Central memory CD4-positive, alpha-beta T cell (primary cell): ENCODE measurements around the gene PLXNC1.

Experiments
- DNase-seq: peaks from one replicate; pipeline ENCODE4 v3.0.0; 2022

The PLXNC1 gene

DNA sequence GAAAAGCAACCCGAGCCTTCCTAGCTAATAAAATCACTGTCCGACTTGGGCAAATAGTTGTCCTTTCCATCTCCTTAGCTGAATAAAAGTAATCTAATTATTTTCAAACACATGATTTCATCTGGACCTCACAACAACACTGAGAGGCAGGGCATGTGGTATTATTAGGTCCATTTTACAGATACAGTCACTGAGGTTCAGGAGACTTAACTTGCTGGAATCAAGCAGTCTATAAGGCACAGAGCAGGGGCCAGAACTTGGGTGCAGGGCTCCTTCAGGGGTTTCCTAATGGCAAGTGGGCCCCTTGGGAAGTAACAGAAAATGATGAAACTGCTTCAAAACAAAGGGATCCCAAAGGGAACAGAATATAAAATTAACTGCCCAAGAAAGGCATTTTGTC lies 15.5 kb downstream of the PLXNC1 start:
- DNase-seq = no peak

DNA sequence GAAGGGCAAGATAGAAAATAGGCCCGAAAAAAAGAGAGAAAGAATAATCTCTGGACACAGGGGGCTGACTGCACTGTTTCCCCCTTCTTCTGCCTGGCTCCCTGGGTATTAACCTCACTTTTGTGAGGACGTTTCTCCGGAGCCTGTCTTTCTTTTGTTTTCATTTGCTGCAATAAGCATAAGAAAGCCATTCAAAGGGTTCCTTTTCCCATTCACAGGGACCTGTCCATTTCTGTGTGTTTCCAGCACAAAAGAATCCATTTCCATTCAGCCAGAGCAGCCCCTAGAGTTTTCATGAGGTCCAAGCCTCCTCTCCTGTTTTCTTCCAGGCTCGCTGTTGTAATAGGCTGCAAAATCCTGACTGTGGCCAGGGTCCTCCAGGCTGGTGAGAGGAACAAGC lies 16.8 kb downstream of the PLXNC1 start:
- DNase-seq = no peak

DNA sequence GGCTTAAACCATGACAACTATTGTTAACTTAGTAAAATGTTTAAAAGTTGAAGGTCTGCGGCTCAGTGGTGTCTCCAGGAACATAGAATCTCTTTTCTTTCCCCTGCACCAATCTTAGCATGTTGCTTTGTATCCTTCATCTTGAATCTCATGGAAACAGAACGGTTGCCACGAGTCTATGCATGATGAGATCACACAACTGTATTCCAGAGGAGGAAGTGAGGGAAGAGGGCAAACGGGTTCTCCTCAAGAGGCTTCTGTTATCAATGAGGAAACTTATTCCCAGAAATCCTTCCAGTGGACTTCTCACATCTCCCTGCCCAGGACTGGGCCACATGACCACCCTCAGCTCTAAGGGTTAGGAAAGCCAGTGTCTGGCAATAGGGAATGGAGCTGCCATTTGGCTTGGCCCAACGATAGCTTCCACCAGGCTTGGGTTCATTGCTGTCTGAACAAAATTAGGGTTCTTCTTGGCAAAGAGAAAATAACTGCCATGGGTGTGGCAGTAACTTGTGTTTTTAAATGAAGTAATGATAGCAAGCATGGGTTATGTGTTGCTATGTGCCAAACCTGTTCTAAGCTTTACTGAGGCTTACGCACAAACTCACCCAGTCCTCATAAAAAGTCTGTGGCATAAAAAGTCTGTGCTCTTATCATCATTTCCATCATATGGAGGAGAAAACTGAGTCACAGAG lies 17.4 kb downstream of the PLXNC1 start:
- no peak for DNase-seq

DNA sequence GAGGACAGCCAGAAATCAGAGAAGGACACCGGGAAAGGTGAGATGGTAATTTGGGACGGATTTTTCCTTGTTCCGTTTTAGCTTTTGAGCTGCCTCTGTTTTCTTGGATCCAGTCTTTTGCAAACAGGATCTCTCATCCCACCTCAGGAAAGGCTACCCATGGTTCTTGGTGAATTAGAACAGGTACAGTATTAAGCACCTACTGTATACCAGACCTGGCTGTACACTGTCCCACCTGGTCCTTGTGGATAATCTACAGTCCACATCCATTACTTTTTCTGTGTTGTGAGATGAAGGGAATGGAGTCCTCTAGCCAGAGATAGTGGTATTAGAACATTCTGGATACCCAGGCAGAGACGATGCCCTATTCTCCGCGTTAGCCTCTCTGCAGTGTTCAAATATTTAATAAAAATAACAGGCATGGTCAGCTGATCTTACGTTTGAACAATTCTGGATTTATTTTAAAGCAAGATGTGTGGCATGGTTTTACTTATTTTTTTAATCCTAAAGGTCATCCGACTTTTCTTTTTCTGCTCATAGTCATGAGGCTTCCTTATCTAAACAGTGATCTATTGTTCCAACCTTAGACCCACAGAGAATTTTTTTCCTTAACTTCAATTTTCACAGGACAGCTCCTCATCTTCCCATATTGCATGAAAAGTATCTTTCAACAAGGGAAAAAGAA lies 18.8 kb downstream of the PLXNC1 start:
- DNase-seq = no peak

DNA sequence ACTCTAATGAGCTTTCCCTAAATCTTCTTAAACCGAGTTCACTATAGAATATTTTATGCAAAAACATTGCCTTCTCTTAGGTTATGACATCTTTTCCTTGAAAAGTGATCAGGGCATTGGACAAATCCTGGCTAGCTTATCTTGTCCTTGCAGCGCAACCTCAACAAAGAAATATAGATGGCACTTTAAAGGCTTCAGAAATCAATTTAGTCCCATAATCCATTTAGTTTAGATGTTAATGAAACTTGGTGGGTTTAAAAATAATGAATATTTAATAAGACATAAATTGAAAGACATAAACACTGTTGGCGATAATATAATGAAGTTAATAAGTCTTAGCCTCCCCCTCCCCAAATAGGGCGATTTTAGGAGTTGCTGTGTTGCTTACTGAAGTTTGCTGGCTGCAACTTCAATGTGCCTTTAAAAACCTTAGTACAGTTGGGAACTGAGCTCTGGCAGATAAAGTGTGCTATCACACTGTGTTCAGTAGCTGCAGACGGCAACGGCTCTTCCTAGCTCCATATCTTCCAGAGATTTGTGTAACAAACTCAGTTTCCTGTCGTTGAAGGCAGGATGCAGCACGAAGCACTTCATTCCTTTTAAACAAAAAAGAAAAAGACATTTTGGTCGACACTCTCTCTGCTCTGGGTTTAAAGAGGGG lies 19.5 kb downstream of the PLXNC1 start:
- no peak for DNase-seq

DNA sequence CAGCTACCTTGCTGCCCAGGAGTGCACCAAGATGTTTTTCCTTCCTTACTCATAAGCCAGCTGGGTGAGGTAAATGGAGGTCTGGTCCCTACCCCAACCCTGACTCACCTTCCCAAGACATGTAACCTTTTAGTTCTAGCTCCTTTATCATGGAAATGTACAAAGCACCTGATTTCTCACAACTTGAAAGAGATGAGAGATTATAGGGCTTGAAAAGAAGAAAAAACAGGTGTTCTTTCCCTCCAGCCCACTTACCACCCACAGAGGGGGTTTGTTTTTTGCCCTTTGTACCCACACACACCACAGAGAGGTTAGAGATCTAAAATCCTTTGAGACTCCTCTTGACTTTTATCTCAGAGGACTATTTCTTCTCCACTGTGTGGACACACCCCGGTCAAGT lies 21.1 kb downstream of the PLXNC1 start:
- no peak for DNase-seq

DNA sequence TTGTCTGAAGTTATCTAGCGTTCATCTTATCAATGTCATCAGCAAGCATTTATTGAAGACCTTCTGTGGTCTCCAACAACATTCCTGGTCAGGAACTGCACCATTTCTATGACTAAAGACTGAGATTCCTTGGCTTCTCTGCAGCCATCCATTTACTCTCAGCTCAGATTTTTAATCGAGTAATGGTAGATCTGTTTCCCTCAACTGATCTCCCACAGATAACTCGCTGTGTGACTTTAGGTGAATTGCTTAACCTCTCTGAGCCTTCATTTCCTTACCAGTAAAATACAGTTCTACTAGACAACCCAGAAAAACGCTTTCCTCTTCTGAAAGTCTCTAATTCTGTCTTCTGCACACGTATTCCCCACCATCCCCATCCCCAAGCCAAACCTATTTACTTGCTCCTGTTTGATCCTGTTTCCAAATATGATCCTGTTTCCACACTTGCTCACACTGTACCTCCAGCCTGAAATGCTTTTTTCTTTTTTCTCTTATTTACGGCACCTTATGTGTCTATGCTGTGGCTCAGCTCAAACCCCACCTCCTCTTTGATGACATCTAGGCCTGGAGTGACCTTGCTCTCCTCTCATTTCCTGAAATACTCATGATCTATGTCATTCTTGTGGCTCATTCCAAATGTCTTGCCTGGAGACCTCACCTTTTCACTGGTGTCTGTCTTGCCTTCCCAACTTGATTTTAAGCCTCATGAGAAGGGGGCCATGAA lies 21.8 kb downstream of the PLXNC1 start:
- no peak for DNase-seq

DNA sequence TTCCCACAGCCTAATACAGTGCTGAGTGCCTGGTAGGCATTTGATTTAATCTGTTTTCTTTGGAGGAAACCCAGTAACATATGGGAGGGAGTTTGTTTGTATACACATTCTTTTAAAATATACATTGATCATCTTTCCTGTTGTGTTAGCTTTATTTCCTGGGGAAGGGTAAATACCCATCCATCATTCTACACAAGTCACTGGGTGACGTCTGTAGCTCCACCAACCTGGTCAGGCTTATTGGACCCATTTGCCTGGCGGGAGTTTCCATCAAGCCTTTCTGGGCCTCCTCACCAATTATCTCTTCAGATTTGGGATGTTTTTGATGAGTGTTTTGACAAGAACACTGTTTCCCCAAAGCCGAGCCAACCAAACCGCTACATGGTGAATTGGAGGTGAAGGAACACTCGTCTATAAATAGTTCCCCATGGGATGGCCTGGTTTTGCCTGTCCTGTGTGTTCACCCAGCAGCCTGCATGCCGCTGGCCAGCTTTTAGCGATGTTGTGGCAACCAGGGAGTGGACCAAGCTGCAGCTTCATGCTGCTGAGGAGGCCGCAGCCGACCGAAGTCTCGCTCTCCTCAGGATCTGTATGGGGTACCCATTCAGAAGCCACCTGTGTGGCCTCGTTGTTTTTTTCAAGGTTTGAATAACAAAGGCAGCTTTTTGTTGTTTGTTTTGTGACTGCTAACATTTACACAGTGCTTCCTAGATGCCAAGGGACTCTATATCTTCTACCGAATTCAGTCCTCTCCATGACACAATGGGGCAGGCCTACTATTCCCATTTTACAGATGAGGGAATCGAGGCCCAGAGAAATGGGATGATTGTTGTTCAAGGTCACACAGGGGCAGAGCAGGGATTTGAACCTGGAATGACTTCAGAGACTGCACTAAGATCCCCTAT lies 22.6 kb downstream of the PLXNC1 start:
- no peak for DNase-seq

DNA sequence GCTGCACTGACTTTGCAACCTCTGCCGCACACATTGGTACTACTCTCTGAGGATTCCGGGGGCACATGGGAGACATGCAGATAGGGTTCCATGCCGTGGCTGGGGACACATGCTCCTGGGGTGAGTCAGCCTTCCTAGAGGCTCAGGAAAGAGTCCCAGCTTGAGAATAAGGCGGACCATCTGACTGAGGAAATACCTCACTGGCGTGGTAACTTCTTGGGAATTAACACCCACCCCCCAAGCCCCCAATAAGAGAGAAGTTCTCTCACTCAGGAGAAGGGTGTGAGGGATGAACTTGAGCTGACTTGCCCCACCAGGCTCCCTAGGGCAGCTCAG lies 23.2 kb downstream of the PLXNC1 start:
- DNase-seq = no peak

DNA sequence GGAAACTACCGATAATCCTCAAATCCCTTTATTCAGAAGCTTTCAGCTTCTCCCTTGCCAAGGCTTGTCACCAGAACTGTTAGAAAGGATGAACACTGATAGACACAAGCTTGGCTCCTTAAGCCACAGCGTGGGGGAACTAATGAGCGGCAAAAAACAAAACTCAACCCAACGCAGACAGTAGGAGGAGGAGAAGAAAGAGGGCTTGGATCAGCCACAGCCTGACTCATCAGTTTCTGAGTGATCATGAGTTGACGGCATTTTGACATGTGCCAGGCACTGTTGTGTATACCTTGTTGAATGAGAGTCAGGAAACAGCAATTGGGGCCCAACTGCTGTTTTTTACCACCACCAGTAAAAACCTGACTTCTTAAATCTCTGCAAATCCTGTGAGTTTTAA lies 23.7 kb downstream of the PLXNC1 start:
- no peak for DNase-seq

DNA sequence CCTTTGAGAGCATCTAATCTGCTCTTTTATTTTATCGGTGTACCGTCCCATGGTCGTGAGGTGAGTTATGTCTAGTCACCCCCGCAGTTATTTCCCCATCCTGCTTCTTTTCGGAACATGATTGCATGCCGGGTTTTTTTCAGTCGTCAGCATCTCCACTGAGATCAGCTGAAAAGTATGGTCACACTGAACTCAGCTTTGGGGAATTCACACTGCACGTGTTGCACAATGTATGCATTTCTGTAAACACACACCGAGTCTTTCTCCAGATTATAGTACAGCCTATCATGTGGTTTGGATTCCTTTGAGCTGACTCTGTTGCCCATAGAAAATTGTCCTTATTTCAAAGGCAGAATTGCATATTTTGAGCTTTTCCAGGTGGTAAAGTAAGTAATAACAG lies 24.6 kb downstream of the PLXNC1 start:
- no peak for DNase-seq

DNA sequence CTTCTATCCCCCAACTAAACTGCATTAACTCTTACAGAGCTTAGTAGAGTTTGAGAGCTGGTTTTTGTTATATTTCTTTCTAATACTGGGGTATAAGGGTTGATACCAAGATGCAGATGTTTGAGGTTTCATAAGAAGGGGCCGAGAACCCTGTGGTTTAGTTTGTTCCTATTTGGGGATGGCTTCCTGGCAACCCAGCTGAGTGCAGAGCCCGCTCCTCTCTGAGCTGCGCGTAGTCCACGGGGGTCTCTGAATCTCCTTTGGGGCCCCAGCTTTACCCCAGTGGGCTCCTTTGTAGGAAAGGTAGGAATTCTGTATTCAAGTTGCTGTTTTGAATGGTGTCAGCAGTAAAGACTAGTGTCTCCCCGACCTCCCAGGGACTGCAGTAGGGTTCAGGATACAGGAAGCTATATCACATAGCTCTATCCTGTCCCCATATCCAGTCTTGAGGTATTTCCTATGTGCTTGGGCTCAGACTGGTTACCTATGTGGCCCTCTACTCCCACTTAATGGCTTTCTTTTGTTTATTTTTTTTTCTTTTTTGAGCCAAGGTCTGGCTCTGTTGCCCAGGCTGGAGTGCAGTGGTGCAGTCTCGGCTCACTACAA lies 25.4 kb downstream of the PLXNC1 start:
- DNase-seq = no peak

DNA sequence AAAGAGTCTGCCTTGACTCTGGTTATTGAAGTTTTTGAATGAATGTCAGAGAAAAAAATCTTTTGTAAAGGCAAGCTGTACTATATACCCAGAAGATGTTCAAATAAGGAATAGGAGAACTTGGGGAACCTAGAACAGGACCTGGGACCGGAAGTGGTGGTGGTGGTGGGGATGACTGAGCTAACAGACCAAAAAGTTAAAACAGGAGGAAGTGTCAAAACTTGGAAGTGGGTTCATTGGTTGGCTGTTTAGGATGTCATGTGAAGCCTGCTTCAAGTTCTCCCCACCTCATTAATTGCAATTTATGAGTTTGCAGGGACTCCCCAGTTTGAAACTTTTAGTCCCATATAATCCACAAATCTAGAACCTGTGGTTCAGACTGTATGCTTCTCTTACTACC lies 26.2 kb downstream of the PLXNC1 start:
- peak; percentile 18 for DNase-seq

DNA sequence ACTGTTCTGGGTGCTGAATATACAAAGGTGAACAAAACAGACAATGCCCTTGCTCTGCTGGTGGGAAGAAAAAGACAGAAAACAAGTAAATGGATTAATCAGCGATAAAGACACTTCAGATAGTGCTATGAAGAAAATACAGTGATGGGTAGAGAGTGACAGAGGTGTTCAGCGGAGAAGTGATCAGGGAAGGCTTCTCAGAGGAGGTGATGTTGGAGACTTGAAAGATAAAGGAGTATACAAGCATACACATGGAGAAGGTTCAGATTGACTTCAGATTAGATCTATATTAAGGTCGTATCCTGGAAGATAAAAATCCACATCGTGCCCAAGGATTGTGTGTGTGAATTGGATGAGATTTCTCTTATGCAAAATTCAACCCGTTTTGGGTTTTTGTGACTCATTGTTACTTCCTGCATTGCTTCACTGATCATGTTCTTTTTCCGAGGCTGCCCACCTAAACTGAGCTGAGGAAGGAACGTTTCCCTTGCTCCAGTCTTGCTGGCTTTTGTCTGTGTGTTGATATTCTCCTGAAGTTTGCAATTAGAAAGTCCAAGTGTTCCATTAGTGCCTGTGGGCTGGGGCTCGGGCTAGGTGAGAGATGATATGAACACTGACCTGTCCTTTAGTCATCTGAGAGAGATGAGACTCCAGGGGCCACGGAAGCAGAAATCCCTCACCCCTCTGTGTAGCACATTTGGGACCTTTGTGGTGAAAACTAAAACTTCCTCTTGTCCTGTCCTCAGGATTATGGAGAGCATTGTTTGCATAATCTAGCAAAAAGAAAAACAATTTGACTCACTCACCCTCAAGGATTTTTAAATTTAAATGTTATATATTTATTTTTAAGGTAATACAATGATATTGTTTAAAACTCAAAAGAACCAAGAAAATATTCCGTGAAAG lies 27.6 kb downstream of the PLXNC1 start:
- no peak for DNase-seq

DNA sequence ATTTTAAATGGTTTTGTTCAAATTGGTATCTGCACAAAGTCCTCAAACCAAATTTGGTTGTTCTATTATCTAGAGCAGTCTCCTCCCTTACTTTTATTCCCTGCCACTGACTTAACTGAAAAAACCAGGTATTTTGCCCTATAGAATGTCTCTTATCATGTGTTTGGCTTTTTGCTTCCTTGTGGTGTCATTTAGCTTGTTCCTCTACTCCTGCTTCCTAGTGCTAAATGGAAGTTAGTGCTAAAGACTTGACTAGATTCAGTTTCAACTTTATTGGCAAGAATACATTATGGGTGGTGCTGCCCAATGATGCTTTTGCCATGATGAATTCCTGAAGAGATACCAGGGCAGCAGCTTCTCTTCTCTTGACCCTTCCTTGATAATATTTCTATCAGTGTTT lies 29.7 kb downstream of the PLXNC1 start:
- DNase-seq = no peak

DNA sequence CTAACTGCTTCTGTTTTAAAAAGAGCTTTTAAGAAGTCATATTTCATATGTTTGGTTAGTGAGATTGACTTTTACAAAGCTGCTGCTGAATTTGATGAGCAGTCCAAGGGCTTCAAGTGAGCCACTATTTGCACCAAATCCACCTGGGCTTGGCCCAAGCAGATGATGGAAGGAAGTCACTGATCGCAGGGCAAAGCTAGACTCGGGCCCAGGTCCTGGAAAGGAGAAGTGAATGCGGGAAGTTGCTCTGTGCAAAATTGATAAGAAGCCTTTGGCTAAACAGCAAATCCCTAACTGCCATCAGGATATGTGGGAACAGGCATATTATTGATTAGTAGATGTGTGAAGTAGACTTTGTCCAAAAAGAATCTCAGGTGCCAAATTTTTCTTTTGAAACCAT lies 30.5 kb downstream of the PLXNC1 start:
- DNase-seq = no peak

DNA sequence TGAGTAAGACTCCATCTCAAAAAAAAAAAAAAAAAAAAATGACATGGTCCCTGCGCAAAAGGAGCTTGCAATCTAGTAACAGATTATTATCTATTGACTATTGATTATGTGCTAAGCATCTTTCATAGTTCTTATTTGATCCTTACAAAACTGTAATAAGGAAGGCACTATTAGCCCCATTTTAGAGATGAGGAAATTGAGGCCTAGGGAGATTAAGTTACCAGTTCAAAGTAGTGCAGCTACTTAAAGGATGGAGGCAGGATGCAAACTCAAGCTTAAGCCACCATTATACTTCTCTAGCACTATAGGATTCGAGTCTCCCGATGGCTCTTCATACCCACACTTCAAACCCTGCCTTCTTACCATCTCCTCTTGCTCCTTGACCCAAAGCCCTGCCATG lies 31.3 kb downstream of the PLXNC1 start:
- DNase-seq = no peak

DNA sequence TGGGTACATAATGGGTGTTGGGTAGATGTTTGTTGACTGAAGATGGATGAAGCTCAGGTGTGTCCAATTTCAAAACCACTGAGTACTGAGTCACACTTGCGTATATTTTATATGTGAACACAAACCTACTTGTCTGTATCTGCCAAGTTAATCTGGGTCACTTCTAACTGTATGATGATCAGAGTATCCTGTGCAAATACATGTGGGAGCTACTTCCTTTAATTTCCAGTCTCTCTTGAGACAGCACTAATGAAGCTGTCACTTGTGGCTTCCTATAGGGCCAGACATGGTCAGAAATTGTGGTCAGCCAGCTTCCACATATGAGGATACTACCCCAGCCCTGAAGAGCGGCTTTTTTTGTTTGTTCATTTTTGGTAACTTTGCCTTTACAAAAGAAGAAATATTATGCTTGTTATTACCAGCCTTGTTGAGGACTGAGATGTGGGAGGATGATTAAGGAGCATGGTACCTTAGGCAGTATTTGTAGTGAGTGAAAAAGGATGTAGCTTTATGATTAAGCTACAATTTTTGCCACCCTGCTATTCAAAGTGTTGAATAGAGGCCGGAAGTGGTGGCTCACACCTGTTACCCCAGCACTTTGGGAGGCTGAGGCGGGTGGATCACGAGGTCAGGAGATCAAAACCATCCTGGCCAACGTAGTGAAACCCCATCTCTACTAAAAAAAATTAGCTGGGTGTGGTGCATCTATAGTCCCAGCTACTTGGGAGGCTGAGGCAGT lies 32.4 kb downstream of the PLXNC1 start:
- DNase-seq = peak; percentile 12

DNA sequence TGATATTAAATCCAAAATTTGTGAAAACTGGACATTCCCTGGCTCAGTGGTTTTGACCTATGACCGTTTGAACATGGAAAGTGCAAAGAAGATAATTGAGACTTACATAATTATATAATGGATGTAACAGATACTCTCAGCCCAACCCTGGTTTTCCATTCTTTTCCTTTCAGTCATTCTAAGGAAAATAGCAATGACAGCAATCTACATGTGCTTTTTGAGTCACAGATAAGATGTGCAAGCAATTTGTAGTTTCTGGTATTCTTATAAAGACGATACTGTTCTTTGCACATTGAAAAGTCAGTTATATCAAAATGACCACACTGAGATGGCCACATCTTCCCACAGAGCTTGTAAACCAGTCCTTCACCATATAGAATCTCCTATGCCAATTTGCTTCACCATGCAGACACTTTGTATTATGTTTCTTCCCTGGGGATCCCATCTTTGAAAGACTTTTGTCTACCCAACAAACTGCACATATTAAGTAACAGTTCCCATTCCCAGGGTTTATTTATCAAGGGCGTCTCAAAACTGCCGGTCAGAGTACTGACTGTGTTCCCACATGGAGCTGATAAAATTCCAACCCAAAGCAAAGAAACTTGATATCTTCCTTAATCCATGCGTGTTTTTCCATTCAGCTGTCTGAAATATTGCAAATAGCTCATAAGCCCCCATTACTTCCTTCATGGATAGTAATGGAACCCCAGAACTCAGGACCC lies 34.8 kb downstream of the PLXNC1 start:
- DNase-seq = no peak
